ENCODE measurements around the gene N4BP3. TPM values are rescaled to one million over a fixed set of nuclear protein-coding genes. Genes with fewer than 3 reads are reported as not detected.

Gene N4BP3
- total RNA-seq, 1 donor from 2014 or later, result 5.2 TPM

- H3K27me3 ChIP-seq, result no peaks in the 10 kb centered on the region
Observed at GRCh38 chr5:178155065-178155464, 41.7 kb downstream of the N4BP3 start.

GRCh38 chr5:178160176-178160575 is 46.8 kb downstream of the N4BP3 start:
- Histone ChIP-seq H3K27me3 (peaks cover 8% of the 10 kb centered on the region), H3K36me3 (no peaks in the 10 kb centered on the region), H3K9me3 (no peaks in the 10 kb centered on the region), H3K27ac (no peak overlapping the region), H3K4me1 (peaks cover 5% of the 10 kb centered on the region), H3K4me3 (no peak overlapping the region)
- TF ChIP-seq CTCF (IDR thresholded peaks at IDR 0.05), result no peak
- intact Hi-C loops (cut with DNase I), result loop anchor here (5.0 kb wide), 1 partner anchor 83 kb away; no protein-coding TSS in a partner anchor
- DNase-seq (no peak), ATAC-seq (no peak)

More at GRCh38 chr5:178155065-178155464, 41.7 kb downstream of the N4BP3 start:
- TF ChIP-seq CTCF (IDR thresholded peaks at IDR 0.05), result no peak
- no peak overlapping the region for H3K4me3 ChIP-seq
- intact Hi-C loops (cut with DNase I), result no loop called here
- no peak overlapping the region for H3K27ac ChIP-seq
- DNase-seq (no peak), ATAC-seq (no peak)
- peaks cover 15% of the 10 kb centered on the region for H3K36me3 ChIP-seq
- H3K4me1 ChIP-seq, result peaks cover 10% of the 10 kb centered on the region
- H3K9me3 ChIP-seq, result no peaks in the 10 kb centered on the region

GRCh38 chr5:178162481-178162880 is 49.1 kb downstream of the N4BP3 start:
- no peak overlapping the region for H3K4me3 ChIP-seq

GRCh38 chr5:178163772-178164735 is 50.7 kb downstream of the N4BP3 start:
- Histone ChIP-seq H3K27ac (no peak overlapping the region), H3K4me3 (no peak overlapping the region), H3K9me3 (no peaks in the 10 kb centered on the region), H3K4me1 (peaks cover 5% of the 10 kb centered on the region), H3K36me3 (no peaks in the 10 kb centered on the region), H3K27me3 (peaks cover 20% of the 10 kb centered on the region)
- intact Hi-C loops (cut with DNase I), result loop anchor here (5.0 kb wide), 1 partner anchor 87 kb away; no protein-coding TSS in a partner anchor
- peak; percentile 100 for TF ChIP-seq CTCF (IDR thresholded peaks at IDR 0.05)
- peak; percentile 92 for DNase-seq
- peak; percentile 100 for ATAC-seq

More at GRCh38 chr5:178162481-178162880, 49.1 kb downstream of the N4BP3 start:
- Histone ChIP-seq H3K4me1 (peaks cover 5% of the 10 kb centered on the region), H3K27me3 (peaks cover 20% of the 10 kb centered on the region), H3K9me3 (no peaks in the 10 kb centered on the region), H3K27ac (no peak overlapping the region), H3K36me3 (no peaks in the 10 kb centered on the region)
- TF ChIP-seq CTCF (IDR thresholded peaks at IDR 0.05), result no peak
- ATAC-seq, result no peak
- DNase-seq, result no peak
- intact Hi-C loops (cut with DNase I), result loop anchor here (5.0 kb wide), 1 partner anchor 85 kb away; no protein-coding TSS in a partner anchor

- no peak for ATAC-seq
- no peaks in the 10 kb centered on the region for H3K9me3 ChIP-seq
- H3K27ac ChIP-seq, result no peak overlapping the region
- no peak for DNase-seq
- no peaks in the 10 kb centered on the region for H3K36me3 ChIP-seq
- no peak overlapping the region for H3K4me3 ChIP-seq
- peaks cover 5% of the 10 kb centered on the region for H3K4me1 ChIP-seq
- no peak for TF ChIP-seq CTCF (IDR thresholded peaks at IDR 0.05)
- intact Hi-C loops (cut with DNase I), result no loop called here
- H3K27me3 ChIP-seq, result peaks cover 20% of the 10 kb centered on the region
Observed at GRCh38 chr5:178165581-178165980, 52.2 kb downstream of the N4BP3 start.

Measured in upper lobe of right lung (tissue), 1 donor.